Frontal cortex (tissue), 4 donors: Measurements from ENCODE around the gene SMC4. TPM values are rescaled to one million over a fixed set of nuclear protein-coding genes. Genes with fewer than 3 reads are reported as not detected.
A peak's percentile ranks its signal among the peaks of the same experiment; 100 is the strongest.
"Not testable (repeated sequence)": the region's sequence is repeated elsewhere in the genome, so short reads cannot be mapped to it uniquely, and the experiment has no call there.

ENCODE experiments used
- DNase-seq, 2 donors: peaks; one replicate each; pipeline ENCODE4 v3.0.0; 2012; ENCODE audit warnings: low spot score in 2 of 2
- FAIRE-seq: peaks from 2 replicates; lab custom pipeline; 2012; peaks lifted over from hg19 to GRCh38; lab: Jason Lieb, UNC
- total RNA-seq: library from RNA; depleted of rRNA; stranded (reverse); fragments of >200 nt; gene quantifications from one replicate; pipeline ENCODE4 v1.2.3, GENCODE V29; 2014
- donor health status: control.
- donor health status: control.
- donor health status: control.

The SMC4 gene
- total RNA-seq: 24.9 TPM

DNA sequence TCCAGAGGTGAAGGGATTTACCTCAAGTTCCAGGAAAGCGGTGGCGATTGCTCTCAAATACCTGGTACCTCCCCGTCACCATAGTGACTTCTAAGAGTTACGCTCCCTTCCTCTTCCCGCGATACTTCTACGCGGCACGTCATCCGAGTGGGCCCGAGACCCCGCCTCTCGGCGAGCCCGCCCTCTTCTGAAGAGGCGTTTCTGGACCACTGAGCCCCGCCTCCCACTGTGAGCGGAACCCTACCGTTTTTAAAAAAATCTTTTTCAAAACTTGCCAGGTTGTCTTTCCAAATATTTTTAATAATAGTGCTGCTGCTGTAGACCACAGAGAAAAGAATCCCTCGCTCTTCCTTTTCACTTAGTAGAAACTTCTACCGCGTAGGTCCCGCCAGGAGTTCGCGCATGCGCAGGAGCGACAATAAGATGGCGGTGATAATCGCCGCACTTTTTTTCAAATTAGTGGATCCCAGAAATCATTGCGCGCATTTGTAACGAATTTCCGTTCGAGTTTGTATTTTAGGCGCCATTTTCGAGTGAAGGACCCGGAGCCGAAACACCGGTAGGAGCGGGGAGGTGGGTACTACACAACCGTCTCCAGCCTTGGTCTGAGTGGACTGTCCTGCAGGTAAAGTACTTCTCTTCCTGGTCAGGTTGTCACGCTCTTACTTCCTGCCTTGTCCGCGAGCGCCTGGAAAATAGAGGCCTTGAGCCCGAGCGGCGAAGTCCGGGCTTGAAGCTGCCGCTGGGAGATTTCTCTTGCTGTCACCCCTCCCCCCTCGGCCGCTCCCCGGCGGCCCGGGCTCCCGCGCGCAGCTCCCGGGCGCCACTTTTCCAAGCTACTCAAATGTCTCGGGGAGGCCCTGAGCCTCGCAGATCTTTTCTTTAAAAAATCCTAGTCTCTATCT, at the start of gene SMC4, which contains the start of gene IFT80:
SMC4 (plus strand) TSS at position 526 of the 905 bp plus-strand sequence. CDS start 1,177 bp downstream, outside the sequence.
IFT80 (minus strand) TSS at position 101 of the 905 bp plus-strand sequence. CDS start 14,625 bp downstream, outside the sequence.
- no peak for FAIRE-seq
- peak; percentile 91 to 94 for DNase-seq

DNA sequence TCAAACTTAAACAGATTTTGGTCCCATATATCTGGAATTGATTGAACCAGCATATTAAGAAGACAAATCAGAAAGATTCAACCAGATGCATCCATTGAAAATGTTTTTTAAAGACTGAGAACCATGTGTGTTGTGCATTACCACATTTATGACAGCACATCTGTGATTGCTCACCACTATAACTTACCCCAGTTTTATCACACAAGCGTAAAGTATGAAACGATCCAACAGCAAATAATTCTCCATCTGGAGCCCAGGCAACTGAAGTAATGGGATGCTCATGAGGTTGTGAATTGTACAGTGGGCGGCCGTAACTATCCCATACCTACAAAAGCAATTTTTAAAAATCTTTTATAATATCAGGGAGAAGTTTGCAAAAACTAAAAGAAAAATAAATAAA, 43.6 kb upstream of the SMC4 start:
- DNase-seq: no peak
- FAIRE-seq: no peak

DNA sequence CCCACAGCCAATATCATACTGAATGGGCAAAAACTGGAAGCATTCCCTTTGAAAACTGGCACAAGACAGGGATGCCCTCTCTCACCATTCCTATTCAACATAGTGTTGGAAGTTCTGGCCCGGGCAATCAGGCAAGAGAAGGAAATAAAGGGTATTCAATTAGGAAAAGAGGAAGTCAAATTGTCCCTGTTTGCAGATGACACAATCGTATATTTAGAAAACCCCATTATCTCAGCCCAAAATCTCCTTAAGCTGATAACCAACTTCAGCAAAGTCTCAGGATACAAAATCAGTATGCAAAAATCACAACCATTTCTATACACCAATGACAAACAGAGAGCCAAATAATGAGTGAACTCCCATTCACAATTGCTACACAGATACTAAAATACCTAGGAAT, 36.6 kb upstream of the SMC4 start:
- not testable (repeated sequence) for DNase-seq, FAIRE-seq

DNA sequence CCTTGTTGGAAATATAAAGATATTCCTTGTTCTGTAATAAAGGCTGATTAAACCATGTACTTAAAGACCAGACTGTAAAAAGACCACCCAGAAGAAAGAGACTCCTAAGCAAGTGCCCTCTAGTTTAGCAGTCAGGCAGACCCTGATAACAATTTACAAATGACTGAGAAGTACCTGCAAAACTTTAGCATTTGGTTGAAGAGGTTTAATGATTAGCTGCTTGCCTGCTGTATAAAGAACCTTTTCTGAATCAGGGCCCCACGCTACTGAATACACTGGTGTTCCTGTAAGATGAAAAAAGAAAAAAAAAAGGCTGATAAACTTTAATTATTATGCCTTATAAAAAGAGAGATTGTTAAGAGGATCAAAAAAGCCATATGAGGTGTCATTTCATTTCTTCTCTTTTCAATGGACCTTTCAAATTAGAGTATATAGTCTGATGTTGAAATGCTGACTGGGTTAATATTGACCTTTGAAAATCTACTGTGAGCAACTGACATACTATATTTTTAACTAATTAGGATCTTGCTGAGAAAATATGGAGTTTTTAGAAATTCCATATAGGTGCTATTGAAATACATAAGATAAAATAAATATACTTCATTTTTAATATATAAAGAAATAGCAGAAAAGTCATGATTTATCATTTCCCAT, 33.5 kb upstream of the SMC4 start:
- FAIRE-seq (no peak), DNase-seq (no peak)

DNA sequence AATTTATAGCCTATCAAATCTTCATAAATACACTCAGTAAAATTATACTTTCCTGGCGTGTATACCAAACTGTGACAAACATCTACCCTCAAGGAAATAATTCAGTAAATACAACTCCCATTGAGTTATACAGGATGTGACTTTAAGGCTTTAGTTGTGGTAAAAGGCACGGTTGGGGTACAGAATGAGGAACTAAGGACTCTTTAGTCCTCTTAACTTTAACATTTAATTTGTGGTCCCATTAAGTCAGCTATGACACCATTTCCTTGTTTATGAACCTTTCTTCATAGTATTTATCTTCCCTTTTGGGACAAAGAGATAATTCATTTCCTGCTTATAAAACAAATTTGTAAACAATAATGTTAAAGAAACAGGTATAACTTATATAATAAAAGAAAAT, 30.6 kb upstream of the SMC4 start:
- DNase-seq: no peak
- FAIRE-seq: no peak

DNA sequence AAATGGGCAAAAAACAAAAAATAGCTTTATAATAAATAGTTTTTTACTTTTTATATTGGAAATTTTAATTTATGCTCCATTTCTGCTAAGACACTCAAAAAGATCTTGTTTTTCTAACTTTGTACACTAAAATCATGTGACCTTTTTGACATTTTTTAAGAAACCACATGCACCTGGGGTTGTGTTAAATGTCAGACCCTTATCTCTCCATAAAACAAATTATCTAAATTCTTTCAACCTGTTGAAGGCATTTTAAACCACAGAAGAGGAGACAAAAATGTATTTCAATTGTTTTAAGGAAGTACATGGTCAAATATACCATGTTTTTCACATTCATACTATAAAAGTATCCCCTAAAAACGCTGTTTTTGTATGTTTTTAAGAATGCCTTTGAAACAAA, 29.7 kb upstream of the SMC4 start:
- DNase-seq (no peak), FAIRE-seq (no peak)

DNA sequence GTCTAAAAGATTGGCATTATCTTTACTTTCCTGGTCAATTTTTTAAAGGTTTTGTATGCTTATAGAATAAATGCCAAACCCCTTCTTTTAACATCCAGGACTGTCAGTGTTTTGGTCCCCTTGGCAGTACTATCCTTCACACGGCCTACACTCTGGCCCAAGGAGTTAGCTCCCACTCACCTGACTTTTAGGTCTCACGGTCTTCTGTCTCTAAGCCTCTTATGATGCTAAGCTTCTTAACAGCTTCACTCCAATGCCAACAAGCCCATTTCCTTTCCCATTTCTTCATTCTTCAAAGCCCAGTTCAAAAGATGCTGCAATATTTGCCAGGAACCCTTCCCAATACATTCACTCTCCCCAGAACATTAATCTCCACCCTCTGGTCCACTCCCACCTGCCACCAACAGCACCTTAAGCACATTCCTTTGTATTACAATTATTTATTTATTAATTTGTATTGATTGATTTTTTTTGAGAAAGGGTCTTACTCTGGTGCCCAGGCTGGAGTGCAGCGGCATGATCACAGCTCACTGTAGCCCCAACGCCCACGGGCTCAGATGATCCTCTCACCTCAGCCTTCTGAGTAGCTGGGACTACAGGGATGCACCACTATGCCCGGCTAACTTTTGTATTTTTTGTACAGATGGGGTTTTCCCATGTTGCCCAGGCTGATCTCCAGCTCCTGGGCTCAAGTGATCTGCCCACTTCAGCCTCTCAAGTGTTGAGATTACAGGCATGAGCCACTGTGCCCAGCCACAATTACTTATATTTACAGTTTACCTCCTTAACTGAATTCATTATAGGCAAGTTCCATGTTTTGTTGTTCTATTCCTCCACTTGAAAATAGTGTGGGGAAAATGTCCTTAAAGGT, 28.2 kb upstream of the SMC4 start:
- no peak for DNase-seq
- no peak for FAIRE-seq

DNA sequence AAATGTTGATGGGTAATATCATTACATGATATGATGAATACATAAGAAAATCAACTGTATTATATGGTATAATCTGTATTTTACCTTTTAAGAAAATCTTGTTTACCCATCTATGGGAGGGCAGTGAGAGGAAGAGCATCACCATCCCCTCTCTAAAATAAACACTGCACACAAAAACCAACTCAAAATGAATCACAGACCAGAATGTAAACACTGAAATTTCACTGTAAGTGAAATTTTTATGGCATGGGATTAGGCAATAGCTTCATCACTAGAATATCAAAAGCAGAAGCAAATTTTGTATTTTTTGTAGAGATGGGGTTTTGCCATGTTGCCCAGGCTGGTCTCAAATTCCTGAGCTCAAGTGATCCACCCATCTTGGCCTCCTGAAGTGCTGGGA, 26.7 kb upstream of the SMC4 start:
- no peak for DNase-seq
- no peak for FAIRE-seq

DNA sequence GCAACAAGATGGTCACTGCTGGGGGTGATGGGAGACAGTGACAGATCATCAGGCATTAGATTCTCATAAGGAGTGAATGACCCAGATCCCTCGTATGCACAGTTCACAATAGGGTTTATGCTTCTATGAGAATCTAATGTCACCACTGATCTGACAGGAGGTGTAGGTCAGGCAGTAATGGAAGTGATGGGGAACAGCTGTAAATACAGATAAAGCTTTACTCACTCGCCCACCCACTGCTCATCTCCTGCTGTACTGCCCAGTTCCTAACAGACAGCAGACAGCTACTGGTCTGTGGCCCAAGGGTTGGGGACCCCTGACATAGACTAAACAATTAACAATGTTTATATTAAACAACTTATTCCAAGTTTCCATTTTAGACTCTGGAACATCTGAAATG, 25.8 kb upstream of the SMC4 start:
- DNase-seq (no peak), FAIRE-seq (no peak)

DNA sequence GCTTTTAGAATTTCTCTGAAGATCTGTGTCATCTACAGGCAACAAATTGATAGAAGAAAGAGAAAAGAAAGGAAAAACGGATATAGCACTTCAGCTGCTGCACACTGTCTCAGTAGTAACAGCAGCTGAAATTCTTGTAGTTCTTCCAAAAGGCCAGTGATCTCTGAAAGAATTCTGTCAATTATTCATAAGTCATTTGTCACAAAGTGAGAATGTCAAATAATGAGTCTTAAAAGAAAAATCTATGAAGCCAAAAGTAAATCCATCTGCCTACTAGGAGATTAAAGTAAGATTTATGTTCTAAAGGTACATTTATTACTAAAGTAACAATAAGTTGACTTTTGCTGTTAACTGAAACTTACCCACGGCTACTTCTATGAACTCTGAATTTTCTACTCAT, 25.0 kb upstream of the SMC4 start:
- no peak for DNase-seq
- FAIRE-seq: no peak

DNA sequence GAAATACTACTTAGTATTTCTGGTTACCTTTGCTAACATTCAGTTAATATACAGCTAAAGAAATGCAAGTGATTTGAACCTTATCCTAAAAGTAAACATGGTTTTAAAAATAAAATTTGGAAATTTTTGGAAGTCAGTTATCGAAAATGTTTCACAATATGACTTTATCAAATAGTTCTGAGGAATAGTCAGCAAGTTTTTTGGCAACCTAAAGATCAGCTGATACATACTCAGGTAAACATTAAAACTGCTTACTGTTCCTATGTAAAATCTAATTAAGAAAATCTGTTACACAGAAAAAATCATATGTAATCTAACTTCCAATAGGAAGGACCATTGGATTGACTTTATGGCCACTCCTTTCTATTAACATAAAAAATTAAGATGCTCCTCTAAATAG, 24.5 kb upstream of the SMC4 start:
- FAIRE-seq: no peak
- DNase-seq: no peak

DNA sequence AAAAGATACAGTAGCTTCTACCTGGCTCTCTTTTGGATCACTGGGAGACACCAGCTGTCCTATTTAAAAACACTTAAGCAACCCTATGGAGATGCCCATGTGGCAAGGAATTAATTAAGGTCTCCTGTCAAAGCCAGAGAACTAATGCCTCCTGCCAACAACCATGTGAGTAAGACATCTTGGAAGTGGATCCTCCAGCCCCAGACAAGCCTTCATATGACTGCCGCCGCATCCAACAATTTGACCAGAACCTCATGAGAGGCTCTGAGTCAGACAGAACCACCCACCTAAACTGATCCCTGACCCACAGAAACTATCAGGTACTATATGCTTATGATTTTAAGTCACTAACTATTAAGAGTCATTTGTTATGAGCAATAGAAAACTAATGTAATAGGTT, 22.8 kb upstream of the SMC4 start:
- DNase-seq (no peak), FAIRE-seq (no peak)

DNA sequence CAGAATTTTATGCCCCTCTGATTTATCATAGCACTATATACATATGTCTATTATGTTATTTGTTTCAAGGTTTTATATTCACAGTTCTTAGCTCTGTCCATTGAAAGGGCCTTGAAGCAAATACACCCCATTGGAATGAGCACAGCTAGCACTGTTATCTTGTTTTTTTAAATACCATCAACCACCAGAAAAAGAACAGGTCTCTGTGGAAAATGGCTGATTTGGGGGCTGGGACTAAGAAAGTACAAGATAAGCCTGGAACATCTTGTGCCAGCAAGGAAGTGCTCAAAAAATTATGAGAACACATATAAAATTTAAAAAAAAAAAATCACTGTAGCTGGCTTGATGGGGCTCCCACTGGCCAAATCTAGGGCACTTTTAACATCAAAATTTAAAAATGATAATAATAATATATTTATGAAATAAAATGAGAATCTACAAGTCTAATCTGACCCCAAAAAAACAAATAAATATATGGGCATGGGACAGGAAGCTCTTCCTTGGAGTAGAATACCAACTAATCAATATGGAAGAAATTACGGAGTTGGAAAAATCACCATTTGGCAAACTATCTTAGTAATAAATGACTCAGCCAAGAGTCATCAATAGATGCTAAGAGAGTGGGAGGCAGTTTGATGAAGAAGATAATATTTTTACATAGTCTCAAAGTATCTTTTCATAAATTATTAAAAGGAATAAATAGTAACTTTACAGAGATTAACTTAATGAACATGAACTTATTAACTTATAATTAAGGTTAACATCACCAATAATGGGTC, 20.9 kb upstream of the SMC4 start:
- no peak for DNase-seq
- no peak for FAIRE-seq

DNA sequence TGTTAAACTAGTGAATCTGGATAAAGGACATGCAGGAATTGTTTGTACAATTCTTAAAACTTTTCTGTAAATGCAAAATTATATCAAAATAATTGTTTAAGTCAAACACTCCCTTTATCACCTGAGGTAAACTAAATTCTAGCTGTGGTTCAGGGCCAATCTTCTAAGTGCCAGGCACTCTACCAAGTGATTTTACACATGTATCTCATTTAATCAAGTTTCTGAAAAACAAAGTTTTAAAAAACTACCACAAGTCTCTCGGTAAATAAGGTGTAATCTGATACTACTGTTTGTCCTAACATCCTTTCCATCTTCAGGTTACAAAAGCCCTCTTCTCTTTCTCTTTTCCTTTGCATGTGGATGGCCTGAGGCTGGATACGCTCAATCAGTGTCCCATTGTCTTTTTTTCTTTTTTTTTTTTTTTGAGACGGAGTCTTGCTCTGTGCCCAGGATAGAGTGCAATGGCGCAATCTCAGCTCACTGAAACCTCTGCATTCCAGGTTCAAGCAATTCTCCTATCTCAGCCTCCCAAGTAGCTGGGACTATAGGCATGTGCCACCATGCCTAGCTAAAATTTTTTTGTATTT, 19.7 kb upstream of the SMC4 start:
- no peak for FAIRE-seq
- no peak for DNase-seq

DNA sequence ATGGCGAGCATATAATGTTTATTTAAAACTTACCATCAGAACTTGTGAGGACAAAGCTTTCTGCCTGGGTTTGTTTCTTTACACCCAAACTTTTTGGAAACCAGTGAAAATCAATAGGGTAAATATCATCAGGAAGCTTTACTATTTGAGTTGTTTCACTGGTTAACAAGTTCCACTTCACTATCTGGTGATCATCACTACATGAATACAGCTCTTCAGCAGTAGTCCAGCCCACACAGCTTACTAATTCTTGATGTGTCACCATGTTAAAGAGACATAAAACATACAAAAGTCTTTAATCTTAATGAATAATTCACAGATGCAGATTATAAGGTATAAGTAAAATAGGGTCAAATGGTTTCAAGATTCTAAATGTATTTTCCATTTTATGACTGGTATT, 18.0 kb upstream of the SMC4 start:
- FAIRE-seq (no peak), DNase-seq (no peak)

DNA sequence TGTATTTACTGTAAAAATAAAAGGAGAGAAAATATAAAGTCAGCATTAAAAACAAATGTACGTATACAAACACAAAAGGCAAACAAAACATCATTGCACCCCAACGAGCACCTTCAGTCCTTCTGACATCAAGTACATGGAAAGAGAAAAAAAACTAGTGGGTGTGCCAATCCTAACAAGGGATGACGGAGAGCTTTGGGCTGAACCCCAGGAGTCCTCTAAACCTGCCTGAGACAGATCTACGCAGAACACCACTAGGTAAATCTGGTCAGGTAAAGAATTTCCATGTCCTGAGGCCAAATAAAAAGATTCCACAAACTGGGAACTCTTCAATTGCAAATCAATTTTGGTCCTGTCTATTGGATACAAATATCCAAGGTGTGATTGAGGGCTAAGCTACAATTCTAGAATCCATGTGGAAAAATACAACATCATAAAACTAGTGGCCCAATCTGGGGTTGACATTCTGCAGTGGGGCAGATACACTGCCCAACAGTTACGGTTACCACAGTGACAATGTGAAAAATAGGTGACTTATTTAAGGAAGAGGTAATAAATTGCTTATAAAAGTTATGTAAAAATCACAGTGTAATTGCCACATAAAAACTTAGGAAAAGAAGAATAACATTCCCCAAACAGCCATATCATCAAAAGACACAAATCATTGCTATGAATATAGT, 14.7 kb upstream of the SMC4 start:
- no peak for DNase-seq
- FAIRE-seq: no peak

DNA sequence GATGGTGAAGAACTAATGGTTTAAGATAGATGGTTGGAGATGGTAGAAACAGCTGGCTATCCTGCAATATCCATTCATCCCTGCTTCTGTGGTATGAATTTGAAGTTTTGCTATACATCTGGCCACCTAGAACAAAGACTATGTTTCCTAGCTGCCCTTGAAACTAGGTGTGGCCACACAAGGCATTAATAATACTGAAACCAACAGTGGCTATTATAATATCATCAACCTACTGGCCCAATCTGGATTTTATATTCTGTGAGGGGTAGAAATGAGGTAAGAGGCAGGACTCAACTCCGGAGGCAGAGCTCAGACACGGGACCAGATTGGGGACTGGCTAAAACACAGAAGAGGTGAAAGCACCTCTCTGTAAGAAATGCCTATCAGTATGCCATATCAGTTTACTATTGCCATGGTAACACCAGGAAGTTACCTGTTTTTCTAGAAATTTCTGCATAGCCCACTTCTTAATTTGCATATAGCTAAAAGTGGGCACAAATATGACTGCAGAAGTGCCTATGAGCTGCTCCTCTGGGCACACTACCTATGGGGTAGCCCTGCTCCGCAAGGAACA, 8.8 kb upstream of the SMC4 start:
- DNase-seq: no peak
- no peak for FAIRE-seq

DNA sequence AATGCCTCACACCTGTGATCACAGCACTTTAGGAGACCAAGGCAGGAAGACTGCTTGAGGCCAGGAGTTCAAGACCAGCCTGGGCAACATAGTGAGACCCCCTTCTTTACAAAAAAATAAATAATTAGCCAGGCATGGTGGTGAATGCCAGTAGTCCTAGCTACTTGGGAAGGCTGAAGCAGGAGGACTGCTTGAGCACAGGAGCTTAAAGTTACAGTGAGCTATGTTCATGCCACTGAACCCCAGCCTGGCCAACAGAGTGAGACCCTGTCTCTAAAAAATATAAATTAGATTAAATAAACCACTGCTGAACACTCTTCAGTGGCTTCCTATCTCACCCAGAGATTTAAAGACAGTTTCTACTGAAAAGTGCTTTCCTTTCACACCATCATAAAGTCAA, 6.7 kb upstream of the SMC4 start:
- DNase-seq (no peak), FAIRE-seq (no peak)
